Osteoblast (primary cell): Measurements from ENCODE around the gene COL6A2. TPM values are rescaled to one million over a fixed set of nuclear protein-coding genes. Genes with fewer than 3 reads are reported as not detected.
"Not testable (repeated sequence)": the region's sequence is repeated elsewhere in the genome, so short reads cannot be mapped to it uniquely, and the experiment has no call there.

ENCODE experiments used
- DNase-seq: peaks from one replicate; pipeline ENCODE4 v3.0.0; 2011; ENCODE audit warnings: low spot score, mixed read lengths; ENCODE audit not compliant: insufficient read length; ENCODE audit errors: missing footprints
- H2AFZ ChIP-seq: 2 replicates; pipeline ENCODE4 v1.6.0; 2011; ENCODE audit warnings: mild to moderate bottlenecking, low read length
- H3K27ac ChIP-seq: 2 replicates; pipeline ENCODE4 v1.5.1; 2011; ENCODE audit warnings: mild to moderate bottlenecking, low read depth, low read length, moderate library complexity
- H3K27me3 ChIP-seq: 2 replicates; pipeline ENCODE4 v1.6.0; 2012; ENCODE audit warnings: mild to moderate bottlenecking, control low read depth, inconsistent platforms, low read length, moderate library complexity; ENCODE audit not compliant: insufficient read depth
- H3K36me3 ChIP-seq: 2 replicates; pipeline ENCODE4 v1.5.1; 2011; ENCODE audit warnings: mild to moderate bottlenecking, low read length, control low read depth, moderate library complexity; ENCODE audit not compliant: insufficient read depth
- H3K4me1 ChIP-seq: 2 replicates; pipeline ENCODE4 v1.5.1; 2011; ENCODE audit warnings: mild to moderate bottlenecking, low read length, control low read depth, moderate library complexity; ENCODE audit not compliant: insufficient read depth
- H3K4me2 ChIP-seq: 2 replicates; pipeline ENCODE4 v1.6.0; 2011; ENCODE audit warnings: mild to moderate bottlenecking, low read length; ENCODE audit not compliant: insufficient read depth
- H3K4me3 ChIP-seq: fragments of 200-600 bp; sonication (generic); 3 replicates; pipeline ENCODE4 v1.5.1; 2012; ENCODE audit warnings: mild to moderate bottlenecking, low read length, inconsistent platforms; ENCODE audit not compliant: insufficient read depth
- H3K79me2 ChIP-seq: 2 replicates; pipeline ENCODE4 v1.6.0; 2012; ENCODE audit warnings: mild to moderate bottlenecking, low read length, control low read depth, inconsistent platforms; ENCODE audit not compliant: insufficient read depth
- H3K9me3 ChIP-seq: 2 replicates; pipeline ENCODE4 v1.5.1; 2011; ENCODE audit warnings: low read depth, low read length, control low read depth
- H4K20me1 ChIP-seq: 2 replicates; pipeline ENCODE4 v1.6.0; 2012; ENCODE audit warnings: mild to moderate bottlenecking, low read length, control low read depth; ENCODE audit not compliant: insufficient read depth
- total RNA-seq: library from RNA; depleted of rRNA; stranded (reverse); fragments of >200 nt; gene quantifications from 2 replicates; pipeline ENCODE4 v1.2.3, GENCODE V29; 2012
- TF ChIP-seq, protein P1 (sequence below): IDR thresholded peaks from 2 replicates; pipeline ENCODE4 v1.5.1; 2011; ENCODE audit warnings: mild to moderate bottlenecking, low read depth, low read length, moderate library complexity; ENCODE audit errors: extremely low read depth

The COL6A2 gene
- total RNA-seq, 1 donor: 1,265 TPM

- no peaks in the 10 kb centered on the region for H3K9me3 ChIP-seq
- H2AFZ ChIP-seq: no peak overlapping the region
- no peak overlapping the region for H3K27ac ChIP-seq
- H3K79me2 ChIP-seq: no peaks in the 10 kb centered on the region
- H3K27me3 ChIP-seq: peaks cover 9% of the 10 kb centered on the region
- TF ChIP-seq, protein P1, sequence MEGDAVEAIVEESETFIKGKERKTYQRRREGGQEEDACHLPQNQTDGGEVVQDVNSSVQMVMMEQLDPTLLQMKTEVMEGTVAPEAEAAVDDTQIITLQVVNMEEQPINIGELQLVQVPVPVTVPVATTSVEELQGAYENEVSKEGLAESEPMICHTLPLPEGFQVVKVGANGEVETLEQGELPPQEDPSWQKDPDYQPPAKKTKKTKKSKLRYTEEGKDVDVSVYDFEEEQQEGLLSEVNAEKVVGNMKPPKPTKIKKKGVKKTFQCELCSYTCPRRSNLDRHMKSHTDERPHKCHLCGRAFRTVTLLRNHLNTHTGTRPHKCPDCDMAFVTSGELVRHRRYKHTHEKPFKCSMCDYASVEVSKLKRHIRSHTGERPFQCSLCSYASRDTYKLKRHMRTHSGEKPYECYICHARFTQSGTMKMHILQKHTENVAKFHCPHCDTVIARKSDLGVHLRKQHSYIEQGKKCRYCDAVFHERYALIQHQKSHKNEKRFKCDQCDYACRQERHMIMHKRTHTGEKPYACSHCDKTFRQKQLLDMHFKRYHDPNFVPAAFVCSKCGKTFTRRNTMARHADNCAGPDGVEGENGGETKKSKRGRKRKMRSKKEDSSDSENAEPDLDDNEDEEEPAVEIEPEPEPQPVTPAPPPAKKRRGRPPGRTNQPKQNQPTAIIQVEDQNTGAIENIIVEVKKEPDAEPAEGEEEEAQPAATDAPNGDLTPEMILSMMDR: no peak
- H3K36me3 ChIP-seq: no peaks in the 10 kb centered on the region
- H4K20me1 ChIP-seq: peaks cover 5% of the 10 kb centered on the region
- no peaks in the 10 kb centered on the region for H3K4me1 ChIP-seq
- H3K4me3 ChIP-seq: no peak overlapping the region
- no peak for DNase-seq
- no peak overlapping the region for H3K4me2 ChIP-seq
Measured at GRCh38 chr21:46137908-46138307, 40.0 kb downstream of the COL6A2 start.

GRCh38 chr21:46138383-46138970 is 40.6 kb downstream of the COL6A2 start:
- Histone ChIP-seq H3K4me2 (no peak overlapping the region), H3K4me3 (no peak overlapping the region), H3K9me3 (no peaks in the 10 kb centered on the region), H3K79me2 (no peaks in the 10 kb centered on the region), H3K4me1 (no peaks in the 10 kb centered on the region), H4K20me1 (no peaks in the 10 kb centered on the region), H2AFZ (no peak overlapping the region), H3K36me3 (no peaks in the 10 kb centered on the region), H3K27me3 (peaks cover 9% of the 10 kb centered on the region), H3K27ac (no peak overlapping the region)
- peak; percentile 84 for DNase-seq
- TF ChIP-seq, protein P1: no peak

DNA sequence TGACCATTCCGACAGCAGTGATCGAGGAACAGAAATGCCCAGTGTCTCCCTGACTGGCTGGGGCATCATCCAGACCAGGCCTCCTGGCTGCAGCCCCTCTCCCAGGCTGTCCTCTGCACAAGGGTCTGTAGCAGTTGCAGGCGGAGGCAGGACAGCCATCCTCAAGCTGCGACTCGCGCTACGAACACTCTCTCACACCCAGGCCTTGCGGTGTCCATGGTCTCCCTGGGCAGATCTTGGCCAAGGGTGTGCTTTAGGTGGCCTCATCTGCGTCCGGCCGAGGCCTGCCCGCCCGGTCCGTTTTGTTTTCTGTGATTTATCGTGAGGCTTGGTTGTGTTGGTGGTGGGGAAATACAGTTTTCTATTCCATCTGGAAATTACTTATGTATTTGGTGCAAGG is 41.8 kb downstream of the COL6A2 start:
- H3K4me1 ChIP-seq: peaks cover 4% of the 10 kb centered on the region
- TF ChIP-seq, protein P1: no peak
- DNase-seq: no peak
- no peak overlapping the region for H3K27ac ChIP-seq
- peaks cover 9% of the 10 kb centered on the region for H3K27me3 ChIP-seq
- no peaks in the 10 kb centered on the region for H3K79me2 ChIP-seq
- H3K9me3 ChIP-seq: no peaks in the 10 kb centered on the region
- no peaks in the 10 kb centered on the region for H3K36me3 ChIP-seq
- no peak overlapping the region for H3K4me2 ChIP-seq
- H4K20me1 ChIP-seq: no peaks in the 10 kb centered on the region
- H2AFZ ChIP-seq: no peak overlapping the region
- H3K4me3 ChIP-seq: no peak overlapping the region

DNA sequence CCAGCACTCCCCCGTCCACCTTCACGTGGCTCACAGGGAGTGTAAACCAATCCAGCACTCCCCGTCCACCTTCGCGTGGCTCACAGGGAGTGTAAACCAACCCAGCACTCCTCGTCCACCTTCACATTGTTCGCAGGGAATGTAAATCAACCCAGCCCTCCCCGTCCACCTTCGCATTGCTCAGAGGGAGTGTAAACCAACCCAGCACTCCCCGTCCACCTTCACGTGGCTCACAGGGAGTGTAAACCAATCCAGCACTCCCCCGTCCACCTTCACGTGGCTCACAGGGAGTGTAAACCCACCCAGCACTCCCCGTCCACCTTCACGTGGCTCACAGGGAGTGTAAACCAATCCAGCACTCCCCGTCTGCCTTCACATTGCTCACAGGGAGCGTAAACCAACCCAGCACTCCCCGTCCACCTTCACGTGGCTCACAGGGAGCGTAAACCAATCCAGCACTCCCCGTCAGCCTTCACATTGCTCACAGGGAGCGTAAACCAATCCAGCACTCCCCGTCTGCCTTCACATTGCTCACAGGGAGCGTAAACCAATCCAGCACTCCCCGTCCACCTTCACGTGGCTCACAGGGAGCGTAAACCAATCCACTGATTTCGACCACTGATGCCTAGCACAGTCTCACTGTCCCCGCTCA is 42.6 kb downstream of the COL6A2 start:
- H4K20me1 ChIP-seq, H3K4me3 ChIP-seq, H3K79me2 ChIP-seq, H3K36me3 ChIP-seq, H3K27ac ChIP-seq, H2AFZ ChIP-seq, DNase-seq, H3K4me1 ChIP-seq, H3K4me2 ChIP-seq, H3K9me3 ChIP-seq, H3K27me3 ChIP-seq: not testable (repeated sequence)
